HG03135 (cell line): ENCODE results near the gene MYO1B.
"Not testable (repeated sequence)": the region's sequence is repeated elsewhere in the genome, so short reads cannot be mapped to it uniquely, and the experiment has no call there.

ENCODE experiments used
- ATAC-seq: cut with Tn5 transposase; IDR thresholded peaks from one replicate; pipeline ENCODE4 v1.9.1; 2021; ENCODE audit warnings: mild to moderate bottlenecking, moderate library complexity; ENCODE audit not compliant: unreplicated experiment

The MYO1B gene

DNA sequence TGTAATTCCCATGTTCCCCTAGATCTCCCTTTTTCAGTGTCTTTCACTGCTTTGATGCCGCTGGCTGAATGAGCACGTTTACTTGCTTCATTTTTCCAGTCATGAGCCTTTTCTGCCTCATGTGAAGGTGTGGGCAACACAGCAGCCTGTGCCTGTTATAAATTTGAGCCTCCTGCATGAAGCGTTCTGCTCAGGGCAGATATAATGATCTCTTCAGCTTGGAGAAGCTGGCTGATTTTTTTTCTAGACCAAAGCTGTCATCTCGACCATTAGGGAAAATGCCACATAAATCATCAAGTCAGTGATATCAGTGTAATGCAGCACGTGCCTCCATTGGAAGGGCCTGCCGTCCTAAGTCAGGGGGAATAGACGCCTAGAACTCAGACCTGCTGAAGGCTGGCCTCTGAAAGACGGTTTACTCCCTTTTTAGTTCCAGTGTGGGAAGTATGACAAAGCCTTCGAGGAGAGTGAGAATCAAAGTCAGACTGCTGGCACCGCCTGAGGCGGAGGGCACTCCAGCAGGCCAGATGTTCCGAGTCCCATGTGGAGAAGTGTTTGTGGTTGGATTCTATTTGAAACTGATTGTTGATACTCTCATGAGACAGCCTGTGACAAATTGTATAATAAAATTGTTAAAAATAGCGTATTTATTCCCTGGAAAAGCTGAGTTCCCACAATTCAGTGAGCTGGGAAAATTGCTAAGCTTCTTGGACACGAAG lies 196.5 kb downstream of the MYO1B start:
- ATAC-seq, result no peak

DNA sequence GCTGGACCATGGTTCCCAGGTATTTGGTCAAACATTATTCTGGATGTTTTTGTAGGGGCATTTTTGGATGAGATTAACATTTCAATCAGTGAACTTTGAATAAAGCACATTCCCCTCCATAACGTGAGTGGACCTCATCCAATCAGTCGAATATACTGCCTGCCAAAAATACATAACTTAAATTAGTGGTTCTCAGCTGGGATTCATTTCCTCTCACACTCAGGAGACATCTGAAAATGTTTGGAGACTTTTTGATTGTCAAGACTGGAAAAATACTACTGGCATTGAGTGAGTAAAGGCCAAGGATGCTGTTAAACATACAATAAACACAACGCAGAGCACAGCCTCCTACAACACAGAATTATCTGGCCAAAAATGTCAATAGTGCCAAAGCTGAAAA lies 198.2 kb downstream of the MYO1B start:
- no peak for ATAC-seq

DNA sequence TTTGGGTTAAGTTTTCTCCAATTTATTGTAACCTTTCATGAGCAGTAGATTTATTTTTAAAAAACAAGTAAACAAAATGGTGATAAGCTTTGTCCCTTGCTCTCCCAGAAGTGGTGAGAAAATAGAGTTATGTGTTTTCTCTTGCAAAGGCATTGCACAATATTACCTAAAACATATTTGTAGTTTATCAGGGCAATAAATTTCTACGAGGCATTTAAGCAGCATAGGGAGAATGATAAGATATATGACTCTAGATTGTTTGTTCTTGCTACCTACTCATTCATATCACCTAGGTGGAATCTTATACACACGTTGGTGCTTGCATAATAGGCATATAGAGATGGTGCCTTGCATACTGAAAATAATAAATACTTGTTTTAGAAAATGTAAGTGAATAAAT lies 201.7 kb downstream of the MYO1B start:
- no peak for ATAC-seq

DNA sequence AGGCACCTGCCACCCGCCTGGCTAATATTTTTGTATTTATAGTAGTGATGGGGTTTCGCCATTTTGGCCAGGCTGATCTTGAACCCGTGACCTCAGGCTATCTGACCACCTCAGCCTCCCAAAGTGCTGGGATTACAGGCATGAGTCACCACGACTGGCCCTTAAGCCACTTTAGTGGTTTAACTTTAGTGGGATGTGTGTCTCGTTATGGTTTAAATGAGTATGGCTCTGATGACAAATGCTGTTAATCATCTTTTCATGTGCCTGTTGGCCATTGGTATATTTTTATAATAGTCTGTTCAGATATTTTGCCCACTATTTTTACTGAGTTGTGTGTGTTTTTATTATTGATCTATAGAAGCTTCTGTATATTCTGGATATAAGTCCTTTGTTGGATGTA lies 205.9 kb downstream of the MYO1B start:
- ATAC-seq, result no peak

DNA sequence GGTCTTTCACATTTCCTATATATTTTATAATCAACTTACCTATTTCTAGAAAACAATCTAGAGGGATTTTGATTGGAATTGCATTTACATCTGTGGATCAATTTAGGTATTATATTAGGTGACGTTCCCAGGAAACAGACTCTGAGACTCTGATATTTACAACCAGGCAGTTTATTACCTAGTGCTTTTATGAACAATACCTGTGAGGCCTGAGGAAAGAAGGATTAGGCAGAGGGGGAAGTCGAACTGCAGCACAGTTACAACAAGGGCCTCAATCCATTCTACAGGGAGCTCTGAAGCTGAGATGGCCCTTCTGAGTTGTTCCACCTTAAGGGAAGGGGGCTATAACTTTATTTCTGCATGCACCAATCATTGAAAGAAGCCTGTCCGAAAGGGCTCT lies 206.9 kb downstream of the MYO1B start:
- no peak for ATAC-seq

DNA sequence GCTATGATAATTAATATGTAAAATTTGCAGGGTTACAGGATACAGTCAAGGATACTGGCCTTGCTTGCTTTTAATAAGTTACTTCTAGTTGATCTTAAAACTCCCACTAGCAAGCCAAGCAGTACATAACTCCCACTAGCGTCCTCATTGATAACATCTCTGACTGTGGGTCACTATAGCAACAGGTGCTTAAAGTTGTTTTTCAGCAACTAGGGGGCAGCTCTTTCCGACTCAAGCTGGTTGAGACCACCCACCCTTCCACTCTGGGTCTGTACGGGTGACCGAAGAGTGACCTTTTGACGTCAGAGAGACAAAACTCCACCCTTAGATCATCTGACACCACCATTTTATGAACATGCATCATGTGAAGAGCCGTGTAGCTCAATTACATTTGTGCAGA lies 208.6 kb downstream of the MYO1B start:
- ATAC-seq, result no peak

DNA sequence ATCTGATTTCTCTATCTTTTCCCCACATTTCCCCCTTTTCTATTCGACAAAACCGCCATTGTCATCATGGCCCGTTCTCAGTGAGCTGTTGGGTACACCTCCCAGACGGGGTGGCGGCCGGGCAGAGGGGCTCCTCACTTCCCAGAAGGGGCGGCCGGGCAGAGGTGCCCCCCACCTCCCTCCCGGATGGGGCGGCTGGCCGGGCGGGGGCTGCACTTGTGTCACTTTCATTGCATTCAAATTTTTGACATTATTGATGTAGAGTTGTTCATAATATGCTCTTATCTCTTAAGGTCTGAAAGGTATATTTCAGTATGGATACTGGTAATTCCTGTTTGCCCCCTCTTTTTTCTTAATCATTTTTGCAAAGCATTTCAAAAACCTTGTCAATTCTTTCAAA lies 211.3 kb downstream of the MYO1B start:
- ATAC-seq, result not testable (repeated sequence)

DNA sequence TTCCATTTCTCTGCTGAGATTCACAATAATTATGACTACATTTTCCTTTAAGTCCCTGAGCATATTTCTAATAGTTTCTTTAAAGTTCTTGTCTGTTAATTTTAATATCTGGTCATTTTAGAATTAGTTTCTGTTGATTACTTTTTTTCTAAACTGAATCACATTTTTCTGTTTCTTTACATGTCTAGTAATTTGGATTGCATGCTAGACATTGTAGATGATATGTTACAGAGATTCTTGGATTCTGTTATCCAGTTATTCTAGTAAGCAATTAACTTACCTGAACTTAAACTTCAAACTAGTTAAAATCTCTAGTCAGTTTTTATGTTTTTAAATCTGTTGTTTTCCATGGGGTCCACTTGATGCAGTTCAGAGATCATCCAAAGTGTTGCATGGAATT lies 214.0 kb downstream of the MYO1B start:
- no peak for ATAC-seq

DNA sequence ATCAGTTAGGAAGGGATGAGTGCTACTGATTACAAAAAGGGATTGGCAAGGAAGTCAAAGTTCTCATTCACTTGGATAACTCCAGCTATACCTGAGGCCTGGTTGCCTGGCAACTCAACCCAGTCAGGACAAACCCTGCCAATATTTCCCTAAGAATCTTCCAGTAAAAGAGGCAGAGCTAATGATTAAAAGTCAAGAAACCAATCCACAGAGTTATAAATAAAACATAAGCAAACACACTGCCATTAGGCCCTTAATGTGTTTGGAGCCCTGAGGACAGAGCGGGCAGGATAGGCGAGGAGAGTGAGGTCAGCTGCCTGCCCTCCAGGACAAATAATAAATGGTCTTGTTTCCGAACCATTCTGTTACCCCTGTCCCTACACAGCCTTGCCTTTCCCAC lies 217.2 kb downstream of the MYO1B start:
- no peak for ATAC-seq

DNA sequence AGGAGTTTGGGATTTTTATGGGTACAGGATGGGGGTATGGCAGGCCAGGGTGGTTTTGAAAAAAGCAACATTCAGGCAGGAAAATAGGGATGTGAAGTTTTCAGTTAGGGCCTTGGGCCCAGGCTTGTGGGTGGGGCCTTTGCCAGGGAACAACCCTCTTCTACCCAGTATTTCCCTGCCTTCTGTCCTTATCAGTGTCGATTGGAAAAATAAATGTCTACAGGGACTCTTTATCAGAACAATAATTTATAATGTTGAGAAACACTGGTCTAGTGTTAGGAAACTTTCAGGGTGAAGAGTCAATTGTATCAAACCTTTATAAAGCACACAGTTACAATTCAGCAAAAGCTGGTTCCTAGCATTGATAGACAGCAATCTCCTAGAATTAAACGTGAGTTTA lies 218.6 kb downstream of the MYO1B start:
- ATAC-seq, result no peak

DNA sequence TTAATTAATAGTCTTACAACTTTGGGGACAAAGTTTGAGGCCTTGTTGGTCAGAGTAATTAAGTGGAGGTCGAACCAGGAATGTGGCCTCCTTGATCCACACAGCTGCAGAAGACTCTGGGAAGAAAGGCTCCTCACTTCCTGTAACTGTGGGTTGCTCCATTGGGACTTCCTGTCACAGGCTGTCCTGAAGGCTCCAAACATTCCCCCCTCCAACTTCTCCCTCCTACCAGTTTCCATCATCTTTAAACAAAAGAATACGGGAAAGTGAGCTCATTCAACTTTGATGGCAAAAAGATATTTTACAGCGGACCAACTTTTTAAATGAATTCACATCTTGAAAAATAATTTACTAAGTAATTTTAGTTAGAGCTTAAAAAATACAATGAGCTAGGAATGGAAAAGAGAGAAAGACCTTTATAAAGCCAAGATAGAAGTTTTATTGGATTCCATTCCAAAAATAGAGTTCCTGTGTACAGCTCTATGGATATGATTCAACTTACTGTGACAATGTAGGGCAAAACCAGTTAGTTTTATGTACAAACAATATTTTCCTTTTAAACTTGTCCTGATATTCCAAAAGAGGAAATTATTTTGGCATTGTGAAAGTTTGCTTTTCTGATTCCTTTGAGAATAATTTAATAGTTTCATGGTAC lies 220.7 kb downstream of the MYO1B start:
- ATAC-seq, result no peak

DNA sequence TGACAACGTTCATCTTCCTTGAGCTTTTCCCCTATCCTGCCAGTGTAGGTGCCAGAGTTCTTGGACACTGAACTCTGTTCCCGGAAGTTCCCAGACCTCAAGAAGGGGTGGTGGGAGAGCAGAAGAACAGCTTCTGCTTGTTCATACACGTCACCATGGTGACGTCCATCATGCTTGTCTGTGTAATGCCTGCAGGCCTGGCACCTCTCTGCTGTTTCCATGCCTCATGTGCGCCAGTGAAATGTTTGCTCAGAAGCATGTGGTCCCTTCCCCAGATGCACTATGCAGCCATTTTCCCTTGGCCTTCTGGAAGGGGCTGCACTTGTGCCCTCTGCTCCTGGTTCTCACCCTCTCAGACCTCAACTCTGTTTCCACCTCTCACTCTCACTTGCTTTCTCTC lies 221.9 kb downstream of the MYO1B start:
- no peak for ATAC-seq

DNA sequence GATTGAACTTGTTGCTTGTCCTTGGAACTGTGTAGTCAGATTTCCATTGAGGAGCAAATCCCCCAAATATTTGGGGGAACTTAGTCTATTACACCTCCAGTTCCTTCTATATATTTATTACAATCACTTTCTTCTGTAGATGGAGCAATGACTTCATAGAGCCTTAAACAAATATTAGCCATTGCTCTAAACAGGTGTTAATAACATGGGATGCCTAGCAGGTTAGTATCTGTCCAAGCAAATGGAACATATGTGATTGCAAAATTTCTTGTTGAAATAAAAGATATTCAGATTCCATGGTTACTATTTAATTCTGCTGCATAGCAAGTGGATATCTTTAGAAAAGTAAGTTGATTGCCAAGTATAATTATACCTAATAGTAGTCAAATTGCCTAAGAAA lies 225.1 kb downstream of the MYO1B start:
- ATAC-seq, result no peak

DNA sequence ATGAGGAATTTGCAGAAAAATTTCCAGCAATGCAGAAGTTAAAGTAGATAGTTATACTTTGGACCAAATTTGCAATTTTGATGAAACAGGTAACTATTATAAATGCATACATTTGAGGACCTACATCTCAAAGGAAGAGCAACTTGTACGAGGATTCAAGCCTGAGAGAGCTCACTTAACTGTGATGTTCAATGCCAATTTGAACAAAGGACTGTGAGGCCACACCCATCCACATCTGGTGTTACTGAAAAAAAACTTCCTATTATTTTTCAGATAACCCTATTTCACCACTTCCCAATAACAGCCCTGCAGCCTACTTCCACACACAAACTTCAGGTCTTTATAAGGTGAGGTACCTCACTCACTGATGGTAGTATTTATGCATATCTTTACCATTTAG lies 229.3 kb downstream of the MYO1B start:
- ATAC-seq, result no peak
